ENCODE data around the gene CCDC63.
"Not testable (repeated sequence)": the region's sequence is repeated elsewhere in the genome, so short reads cannot be mapped to it uniquely, and the experiment has no call there.

Gene CCDC63

DNA sequence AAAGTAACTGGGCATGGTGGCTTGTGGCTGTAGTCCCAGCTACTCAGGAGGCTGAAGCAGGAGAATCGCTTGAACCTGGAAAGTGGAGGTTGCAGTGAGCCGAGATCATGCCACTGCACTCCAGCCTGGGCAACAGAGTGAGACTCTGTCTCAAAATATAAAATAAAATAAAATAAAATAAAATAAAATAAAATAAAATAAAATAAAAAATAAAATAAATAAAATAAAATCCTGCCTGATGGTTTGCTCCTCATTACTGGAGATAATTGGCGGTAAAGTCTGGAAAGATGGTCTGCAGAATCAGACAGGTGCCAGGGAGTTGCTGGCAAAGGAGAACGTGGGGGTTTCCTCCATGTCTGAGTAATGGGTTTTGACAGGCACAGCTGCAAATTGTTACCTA lies 11.2 kb downstream of the CCDC63 start:
- not testable (repeated sequence) for H3K9me3 Mint-ChIP-seq; H3K27ac Mint-ChIP-seq; H3K4me3 Mint-ChIP-seq; DNase-seq (ENCODE audit: low spot score in 2 of 2); H3K36me3 Mint-ChIP-seq; ATAC-seq
- H3K4me1 Mint-ChIP-seq: peaks cover 16% of the 10 kb centered on the region

DNA sequence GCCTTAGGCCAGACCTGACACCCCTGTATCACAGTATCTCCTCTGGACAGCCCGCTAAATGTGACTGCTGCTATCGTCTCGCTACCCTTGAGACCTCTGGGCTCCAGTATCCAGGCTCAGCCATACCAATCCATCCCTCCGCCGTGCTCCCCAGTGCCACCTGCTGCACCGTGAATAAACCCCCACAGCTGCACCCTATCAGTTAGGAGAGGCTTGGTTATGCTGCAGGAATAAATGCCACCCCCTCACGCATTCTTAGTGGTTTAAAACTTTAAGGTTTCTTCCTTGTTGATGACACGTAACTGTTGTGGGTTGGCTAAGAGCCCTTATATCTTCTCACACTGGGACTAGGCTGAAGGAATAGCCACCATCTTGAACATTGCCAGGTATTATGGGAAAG lies 12.1 kb downstream of the CCDC63 start:
- no peak for ATAC-seq
- no peaks in the 10 kb centered on the region for H3K36me3 Mint-ChIP-seq
- peaks cover 16% of the 10 kb centered on the region for H3K4me1 Mint-ChIP-seq
- no peak for DNase-seq (ENCODE audit: low spot score in 2 of 2)
- H3K9me3 Mint-ChIP-seq: no peaks in the 10 kb centered on the region
- no peak overlapping the region for H3K4me3 Mint-ChIP-seq
- no peak overlapping the region for H3K27ac Mint-ChIP-seq

GRCh38 chr12:110860833-110861296 lies 14.1 kb downstream of the CCDC63 start:
- ATAC-seq (no peak), DNase-seq (ENCODE audit: low spot score in 2 of 2) (no peak)
- no peak overlapping the region for H3K27ac Mint-ChIP-seq
- H3K4me1 Mint-ChIP-seq: peaks cover 16% of the 10 kb centered on the region
- H3K4me3 Mint-ChIP-seq: no peak overlapping the region
- no peaks in the 10 kb centered on the region for H3K9me3 Mint-ChIP-seq
- H3K36me3 Mint-ChIP-seq: no peaks in the 10 kb centered on the region

GRCh38 chr12:110861729-110862128 lies 14.9 kb downstream of the CCDC63 start:
- no peak overlapping the region for H3K27ac Mint-ChIP-seq
- no peak for ATAC-seq
- no peaks in the 10 kb centered on the region for H3K36me3 Mint-ChIP-seq
- no peaks in the 10 kb centered on the region for H3K9me3 Mint-ChIP-seq
- peaks cover 16% of the 10 kb centered on the region for H3K4me1 Mint-ChIP-seq
- no peak overlapping the region for H3K4me3 Mint-ChIP-seq
- DNase-seq (ENCODE audit: low spot score in 2 of 2): no peak

DNA sequence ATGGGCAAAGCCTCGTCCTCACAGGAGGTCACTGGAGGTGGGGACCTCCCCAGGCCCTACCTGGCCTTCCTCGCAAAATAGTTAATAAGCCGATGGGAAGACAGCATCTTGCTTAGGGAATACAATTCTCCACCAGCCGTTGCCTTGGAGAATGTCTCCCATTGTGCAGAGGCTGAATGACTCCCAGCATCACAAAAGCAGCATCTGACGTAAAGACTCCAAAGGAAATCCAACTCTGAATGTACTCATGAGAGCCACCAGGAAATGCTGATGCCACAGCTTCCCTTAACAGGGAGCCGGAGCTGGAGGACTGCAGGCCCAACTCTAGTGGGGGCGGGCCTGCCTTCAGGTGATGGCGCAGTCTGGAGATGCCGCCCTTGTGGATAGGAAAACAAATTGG lies 15.5 kb downstream of the CCDC63 start:
- H3K36me3 Mint-ChIP-seq: no peaks in the 10 kb centered on the region
- H3K27ac Mint-ChIP-seq: peak overlapping the region; percentile 23
- no peaks in the 10 kb centered on the region for H3K9me3 Mint-ChIP-seq
- ATAC-seq (no peak), DNase-seq (ENCODE audit: low spot score in 2 of 2) (no peak)
- H3K4me1 Mint-ChIP-seq: peaks cover 16% of the 10 kb centered on the region
- no peak overlapping the region for H3K4me3 Mint-ChIP-seq

- H3K9me3 Mint-ChIP-seq: no peaks in the 10 kb centered on the region
- no peak for ATAC-seq
- H3K4me1 Mint-ChIP-seq: peaks cover 16% of the 10 kb centered on the region
- H3K36me3 Mint-ChIP-seq: no peaks in the 10 kb centered on the region
- H3K27ac Mint-ChIP-seq: peak overlapping the region; percentile 23
- no peak overlapping the region for H3K4me3 Mint-ChIP-seq
- no peak for DNase-seq (ENCODE audit: low spot score in 2 of 2)
Observed at GRCh38 chr12:110863161-110863560, 16.4 kb downstream of the CCDC63 start.

GRCh38 chr12:110865521-110865920 lies 18.7 kb downstream of the CCDC63 start:
- peaks cover 15% of the 10 kb centered on the region for H3K4me1 Mint-ChIP-seq
- H3K4me3 Mint-ChIP-seq: no peak overlapping the region
- H3K36me3 Mint-ChIP-seq: no peaks in the 10 kb centered on the region
- no peak overlapping the region for H3K27ac Mint-ChIP-seq
- H3K9me3 Mint-ChIP-seq: no peaks in the 10 kb centered on the region
- ATAC-seq (no peak), DNase-seq (ENCODE audit: low spot score in 2 of 2) (no peak)

- no peaks in the 10 kb centered on the region for H3K36me3 Mint-ChIP-seq
- no peaks in the 10 kb centered on the region for H3K4me1 Mint-ChIP-seq
- ATAC-seq (no peak), DNase-seq (ENCODE audit: low spot score in 2 of 2) (no peak)
- H3K9me3 Mint-ChIP-seq: no peaks in the 10 kb centered on the region
- no peak overlapping the region for H3K4me3 Mint-ChIP-seq
- no peak overlapping the region for H3K27ac Mint-ChIP-seq
Observed at GRCh38 chr12:110869026-110869425, 22.2 kb downstream of the CCDC63 start.

DNA sequence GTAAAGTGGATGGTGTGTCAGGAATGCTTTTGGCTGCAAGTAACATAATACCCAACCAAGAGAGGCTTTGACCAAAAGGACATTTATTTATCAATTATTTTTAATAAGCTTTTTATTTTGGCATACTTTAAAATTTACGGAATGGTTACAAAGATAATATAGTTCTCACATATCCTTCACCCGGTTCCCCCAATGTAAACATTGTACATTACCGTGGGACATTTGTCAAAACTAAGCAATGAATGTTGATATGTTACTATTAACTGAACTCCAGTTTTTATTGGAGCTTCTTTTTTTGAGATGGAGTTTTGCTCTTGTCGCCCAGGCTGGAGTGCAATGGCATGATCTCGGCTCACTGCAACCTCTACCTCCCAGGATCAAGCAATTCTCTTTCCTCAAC lies 23.0 kb downstream of the CCDC63 start:
- no peak for DNase-seq (ENCODE audit: low spot score in 2 of 2)
- H3K9me3 Mint-ChIP-seq: no peaks in the 10 kb centered on the region
- ATAC-seq: no peak
- H3K27ac Mint-ChIP-seq: no peak overlapping the region
- H3K36me3 Mint-ChIP-seq: no peaks in the 10 kb centered on the region
- no peaks in the 10 kb centered on the region for H3K4me1 Mint-ChIP-seq
- no peak overlapping the region for H3K4me3 Mint-ChIP-seq

DNA sequence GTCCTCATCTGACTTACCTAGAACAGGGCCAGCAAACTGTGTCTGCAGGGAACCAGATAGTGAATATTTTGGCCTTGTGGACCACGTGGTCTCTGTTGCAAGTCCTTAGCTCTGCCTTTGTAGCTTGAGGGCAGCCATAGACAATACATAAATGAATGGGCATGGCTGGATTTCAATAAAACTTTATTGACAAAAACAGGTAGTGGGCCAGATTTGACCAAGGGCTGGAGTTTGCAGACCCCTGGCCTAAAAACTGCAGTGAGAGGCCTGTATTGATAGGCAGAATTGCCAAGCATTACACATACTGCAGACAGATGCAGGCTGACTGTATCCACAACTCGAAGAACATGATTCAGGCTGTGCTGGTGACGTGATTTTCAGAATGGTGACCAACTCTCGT lies 25.3 kb downstream of the CCDC63 start:
- no peak overlapping the region for H3K4me3 Mint-ChIP-seq
- DNase-seq (ENCODE audit: low spot score in 2 of 2): no peak
- H3K4me1 Mint-ChIP-seq: no peaks in the 10 kb centered on the region
- no peaks in the 10 kb centered on the region for H3K36me3 Mint-ChIP-seq
- no peaks in the 10 kb centered on the region for H3K9me3 Mint-ChIP-seq
- no peak for ATAC-seq
- no peak overlapping the region for H3K27ac Mint-ChIP-seq

- Mint-ChIP-seq H3K9me3 (no peaks in the 10 kb centered on the region), H3K4me1 (no peaks in the 10 kb centered on the region), H3K4me3 (no peak overlapping the region), H3K36me3 (no peaks in the 10 kb centered on the region), H3K27ac (no peak overlapping the region)
- ATAC-seq (no peak), DNase-seq (ENCODE audit: low spot score in 2 of 2) (no peak)
Observed at GRCh38 chr12:110874351-110874750, 27.6 kb downstream of the CCDC63 start.

DNA sequence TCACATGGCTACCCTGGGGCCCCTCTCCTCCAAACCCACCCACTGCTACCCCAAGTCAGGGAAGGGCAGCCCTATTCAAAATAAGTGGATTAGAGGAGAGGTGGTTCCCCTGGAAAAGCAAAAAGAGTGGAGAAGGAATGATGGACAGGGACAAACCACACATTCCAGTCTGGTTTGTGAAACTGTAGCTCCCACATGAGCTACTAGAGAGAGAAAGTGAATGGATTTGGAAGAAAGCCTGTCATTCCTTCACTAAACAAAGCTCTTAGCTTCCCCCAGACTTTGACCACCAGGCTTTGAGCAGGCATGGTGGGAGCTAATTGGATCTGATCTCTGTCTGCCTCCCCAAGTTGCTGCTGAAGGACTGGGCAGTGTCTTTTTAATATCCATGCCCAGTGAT lies 28.0 kb downstream of the CCDC63 start:
- DNase-seq (ENCODE audit: low spot score in 2 of 2): no peak
- H3K36me3 Mint-ChIP-seq: no peaks in the 10 kb centered on the region
- no peak overlapping the region for H3K27ac Mint-ChIP-seq
- H3K4me3 Mint-ChIP-seq: no peak overlapping the region
- no peak for ATAC-seq
- no peaks in the 10 kb centered on the region for H3K9me3 Mint-ChIP-seq
- no peaks in the 10 kb centered on the region for H3K4me1 Mint-ChIP-seq

DNA sequence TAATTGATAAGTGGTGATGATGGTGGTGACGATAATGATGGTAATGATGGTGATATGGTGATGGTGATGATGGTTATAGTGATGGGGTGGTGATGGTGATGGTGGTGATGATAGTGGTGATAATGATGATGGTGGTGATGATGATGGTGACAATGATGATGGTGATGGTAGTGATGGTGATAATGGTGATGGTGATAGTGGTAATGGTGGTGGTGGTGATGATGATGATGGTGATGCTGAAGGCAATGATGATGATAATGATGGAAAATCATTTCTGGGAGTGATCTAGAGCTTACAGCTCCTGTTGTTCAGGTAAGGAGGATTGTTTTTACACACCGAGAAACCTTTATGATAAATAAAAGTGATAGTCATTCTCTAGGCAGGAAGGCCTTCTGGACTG lies 33.9 kb downstream of the CCDC63 start:
- no peaks in the 10 kb centered on the region for H3K9me3 Mint-ChIP-seq
- no peak overlapping the region for H3K4me3 Mint-ChIP-seq
- H3K27ac Mint-ChIP-seq: no peak overlapping the region
- ATAC-seq (no peak), DNase-seq (ENCODE audit: low spot score in 2 of 2) (no peak)
- no peaks in the 10 kb centered on the region for H3K36me3 Mint-ChIP-seq
- no peaks in the 10 kb centered on the region for H3K4me1 Mint-ChIP-seq

DNA sequence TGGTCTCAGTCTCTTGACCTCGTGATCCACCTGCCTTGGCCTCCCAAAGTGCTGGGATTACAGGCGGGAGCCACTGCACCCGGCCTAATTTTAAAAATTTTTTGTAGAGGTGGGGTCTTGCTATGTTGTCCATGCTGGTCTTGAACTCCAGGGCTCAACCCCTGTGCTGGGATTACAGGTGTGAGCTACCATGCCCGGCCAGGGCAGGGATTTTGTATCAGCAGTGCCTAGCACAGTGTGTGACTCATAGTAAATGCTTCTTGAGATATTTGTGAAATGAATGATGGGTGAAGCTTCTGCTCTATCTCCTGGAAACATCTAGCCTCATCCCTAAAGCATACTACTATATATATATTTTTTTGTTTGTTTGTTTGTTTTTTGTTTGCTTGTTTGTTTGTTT lies 36.5 kb downstream of the CCDC63 start:
- Mint-ChIP-seq H3K9me3 (no peaks in the 10 kb centered on the region), H3K36me3 (no peaks in the 10 kb centered on the region), H3K27ac (no peak overlapping the region), H3K4me3 (no peak overlapping the region), H3K4me1 (peaks cover 7% of the 10 kb centered on the region)
- DNase-seq (ENCODE audit: low spot score in 2 of 2): no peak
- ATAC-seq: no peak

DNA sequence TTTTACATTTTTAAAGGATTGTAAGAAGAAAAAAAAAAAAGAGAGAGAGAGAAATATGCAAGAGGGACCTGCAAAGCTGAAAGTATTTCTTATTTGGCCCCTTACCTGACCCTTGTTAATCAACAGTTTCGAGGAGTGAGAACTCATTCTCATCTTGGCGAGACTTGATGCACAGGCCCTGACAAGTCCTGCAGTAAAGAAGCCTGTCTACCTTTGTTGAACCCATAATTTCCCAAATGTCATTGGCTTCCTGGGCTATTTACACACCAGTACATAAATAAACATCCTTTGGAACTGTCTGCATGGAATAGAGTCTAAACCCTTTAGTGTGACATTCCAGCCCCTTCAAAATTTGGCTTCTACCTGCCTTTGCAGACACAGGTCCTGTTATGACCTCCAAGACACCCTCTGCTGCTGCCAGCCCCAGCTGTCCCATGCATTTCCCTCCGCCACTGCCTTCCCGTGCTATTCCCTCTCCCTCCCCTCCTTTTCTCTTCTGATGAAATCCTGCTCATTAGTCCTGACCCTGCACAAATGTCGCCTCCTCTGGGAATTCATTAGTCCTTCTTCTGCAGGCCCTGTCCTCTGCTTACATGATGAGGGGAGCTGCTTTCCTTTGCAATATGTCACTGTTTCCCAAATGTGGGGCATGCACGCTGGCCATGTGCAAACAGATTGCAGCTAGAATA lies 38.5 kb downstream of the CCDC63 start:
- H3K4me3 Mint-ChIP-seq: no peak overlapping the region

GRCh38 chr12:110888256-110888991 lies 41.6 kb downstream of the CCDC63 start:
- H3K27ac Mint-ChIP-seq: peak overlapping the region; percentile 76
- DNase-seq (ENCODE audit: low spot score in 2 of 2): no peak

More for the DNA sequence above, 38.5 kb downstream of the CCDC63 start:
- Mint-ChIP-seq H3K27ac (no peak overlapping the region), H3K4me1 (peaks cover 7% of the 10 kb centered on the region), H3K9me3 (no peaks in the 10 kb centered on the region), H3K36me3 (no peaks in the 10 kb centered on the region)
- DNase-seq (ENCODE audit: low spot score in 2 of 2) (no peak), ATAC-seq (no peak)

More at GRCh38 chr12:110888256-110888991, 41.6 kb downstream of the CCDC63 start:
- no peak for ATAC-seq
- Mint-ChIP-seq H3K36me3 (no peaks in the 10 kb centered on the region), H3K4me3 (peak overlapping the region; percentile 79), H3K4me1 (peaks cover 7% of the 10 kb centered on the region), H3K9me3 (no peaks in the 10 kb centered on the region)

Data from stimulated activated effector memory CD8-positive, alpha-beta T cell treated with anti-CD3 and anti-CD28 coated beads, Interleukin-12 subunit alpha, Interleukin-12 subunit beta, amount 100 ng/mL, for 72 hours (primary cell).